Measurements from ENCODE around the gene HAUS3. TPM values are rescaled to one million over a fixed set of nuclear protein-coding genes. Genes with fewer than 3 reads are reported as not detected.

HAUS3 gene
- total RNA-seq, 4 donors from 2014 or later, result 16.3 to 22.0 (median 17.3) TPM

GRCh38 chr4:2281575-2282343, 39.8 kb upstream of the HAUS3 start:
- TF ChIP-seq, protein P1, sequence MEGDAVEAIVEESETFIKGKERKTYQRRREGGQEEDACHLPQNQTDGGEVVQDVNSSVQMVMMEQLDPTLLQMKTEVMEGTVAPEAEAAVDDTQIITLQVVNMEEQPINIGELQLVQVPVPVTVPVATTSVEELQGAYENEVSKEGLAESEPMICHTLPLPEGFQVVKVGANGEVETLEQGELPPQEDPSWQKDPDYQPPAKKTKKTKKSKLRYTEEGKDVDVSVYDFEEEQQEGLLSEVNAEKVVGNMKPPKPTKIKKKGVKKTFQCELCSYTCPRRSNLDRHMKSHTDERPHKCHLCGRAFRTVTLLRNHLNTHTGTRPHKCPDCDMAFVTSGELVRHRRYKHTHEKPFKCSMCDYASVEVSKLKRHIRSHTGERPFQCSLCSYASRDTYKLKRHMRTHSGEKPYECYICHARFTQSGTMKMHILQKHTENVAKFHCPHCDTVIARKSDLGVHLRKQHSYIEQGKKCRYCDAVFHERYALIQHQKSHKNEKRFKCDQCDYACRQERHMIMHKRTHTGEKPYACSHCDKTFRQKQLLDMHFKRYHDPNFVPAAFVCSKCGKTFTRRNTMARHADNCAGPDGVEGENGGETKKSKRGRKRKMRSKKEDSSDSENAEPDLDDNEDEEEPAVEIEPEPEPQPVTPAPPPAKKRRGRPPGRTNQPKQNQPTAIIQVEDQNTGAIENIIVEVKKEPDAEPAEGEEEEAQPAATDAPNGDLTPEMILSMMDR (IDR thresholded peaks at IDR 0.05; ENCODE audit: low read depth), result no peak

GRCh38 chr4:2280531-2281300, 38.8 kb upstream of the HAUS3 start:
- TF ChIP-seq, protein P1 (IDR thresholded peaks at IDR 0.05; ENCODE audit: low read depth), result no peak

GRCh38 chr4:2277956-2278355, 36.0 kb upstream of the HAUS3 start:
- TF ChIP-seq, protein P1 (IDR thresholded peaks at IDR 0.05; ENCODE audit: low read depth), result no peak

DNA sequence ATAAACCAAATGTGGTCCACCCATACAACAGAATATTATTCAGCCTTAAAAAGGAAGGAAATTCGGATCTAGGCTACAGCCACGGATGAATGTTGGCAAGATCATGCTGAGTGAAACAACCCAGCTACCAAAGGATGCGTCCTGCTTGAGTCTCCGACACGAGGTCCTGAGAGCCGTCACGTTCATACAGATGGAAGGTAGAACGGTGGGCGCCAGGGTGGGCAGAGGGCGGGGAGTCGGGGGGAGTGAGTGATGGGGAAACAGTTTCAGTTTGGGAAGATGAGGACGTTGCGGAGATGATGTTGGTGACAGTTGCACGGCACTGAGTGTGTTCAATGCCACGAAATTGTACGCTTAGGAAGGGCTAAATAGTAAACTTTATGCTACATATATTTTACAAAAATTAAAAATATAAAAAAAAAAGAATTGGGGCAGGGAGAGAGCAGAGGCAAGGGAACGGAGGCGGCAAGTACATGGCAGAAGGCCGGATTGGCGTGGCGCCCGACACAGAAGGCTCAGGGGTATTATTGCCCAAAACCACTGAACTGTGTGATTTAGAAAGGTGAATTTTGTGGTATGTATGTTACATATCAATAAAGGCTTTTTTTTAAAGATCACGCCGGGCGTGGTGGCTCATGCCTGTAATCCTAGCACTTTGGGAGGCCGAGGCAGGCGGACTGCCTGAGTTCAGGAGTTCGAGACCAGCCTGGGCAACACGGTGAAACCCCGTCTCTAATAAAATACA, 34.8 kb upstream of the HAUS3 start:
- TF ChIP-seq, protein P1 (IDR thresholded peaks at IDR 0.05; ENCODE audit: low read depth), result no peak

DNA sequence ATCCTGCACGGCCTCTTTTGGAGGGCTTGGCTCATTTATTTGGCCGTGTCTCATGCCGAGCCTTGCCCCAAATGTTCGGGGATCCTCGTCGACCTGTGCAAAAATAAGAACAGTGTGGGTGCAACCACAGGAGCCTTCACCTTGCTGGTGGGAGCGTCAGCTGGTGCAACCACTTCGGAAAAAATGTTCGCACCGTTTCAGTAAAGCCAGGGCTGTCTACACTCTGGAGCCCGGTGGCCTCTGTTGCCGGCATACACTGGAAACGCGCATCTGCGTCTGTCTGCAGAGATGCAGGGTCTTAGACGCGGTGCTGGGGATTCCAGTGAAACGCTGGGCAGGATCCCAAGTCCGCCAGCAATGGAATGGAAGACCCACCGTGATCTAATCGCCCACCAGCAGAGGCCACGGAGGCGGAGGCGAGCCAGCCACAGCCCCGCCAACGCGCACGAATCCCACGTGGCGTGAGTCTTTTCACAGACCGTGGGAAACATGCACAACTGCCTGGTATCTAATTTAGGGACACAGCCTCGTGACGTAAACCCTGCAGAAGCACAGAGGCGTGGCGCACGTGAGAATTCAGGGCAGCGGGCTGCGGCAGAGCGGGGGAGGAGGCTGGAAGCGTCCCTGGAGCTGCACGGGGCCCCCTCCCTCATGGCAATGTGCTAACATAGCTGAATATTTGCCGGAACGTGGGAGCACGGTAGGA, 33.8 kb upstream of the HAUS3 start:
- TF ChIP-seq, protein P1 (IDR thresholded peaks at IDR 0.05; ENCODE audit: low read depth), result no peak

GRCh38 chr4:2274320-2275043, 32.6 kb upstream of the HAUS3 start:
- TF ChIP-seq, protein P1 (IDR thresholded peaks at IDR 0.05; ENCODE audit: low read depth), result no peak
